ENCODE results near the gene SERPINA6. TPM values are rescaled to one million over a fixed set of nuclear protein-coding genes. Genes with fewer than 3 reads are reported as not detected.

Gene SERPINA6
- total RNA-seq, 2 experiments from 2014 or later = not detected

DNA sequence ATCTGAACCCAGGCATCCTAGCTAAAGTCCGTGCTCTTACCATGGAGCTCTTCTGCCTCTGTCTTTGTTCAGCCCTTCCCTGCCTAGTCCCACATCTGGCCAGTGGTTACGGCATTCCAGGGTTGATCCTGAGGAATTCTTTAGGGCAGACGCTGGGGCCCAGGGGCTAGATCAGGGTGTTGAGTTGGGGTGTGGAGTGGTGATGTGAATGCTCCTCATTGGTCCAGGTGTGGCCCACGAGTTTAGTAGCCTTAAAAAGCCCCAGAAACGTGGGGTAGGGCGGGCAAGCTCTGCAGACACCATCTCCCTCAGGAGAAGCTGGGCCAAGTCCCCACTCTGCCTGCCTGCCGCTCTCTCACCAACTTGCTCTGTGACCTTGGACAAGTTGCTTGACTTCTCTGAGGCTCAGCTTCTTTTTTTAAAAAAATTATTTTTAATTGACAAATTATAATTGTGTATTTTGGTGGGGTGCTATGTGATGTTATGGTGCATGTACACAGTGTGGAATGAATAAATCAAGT lies 9.0 kb upstream of the SERPINA6 start:
- POLR2A ChIA-PET = no interaction called here
- CTCF ChIA-PET = no interaction called here

DNA sequence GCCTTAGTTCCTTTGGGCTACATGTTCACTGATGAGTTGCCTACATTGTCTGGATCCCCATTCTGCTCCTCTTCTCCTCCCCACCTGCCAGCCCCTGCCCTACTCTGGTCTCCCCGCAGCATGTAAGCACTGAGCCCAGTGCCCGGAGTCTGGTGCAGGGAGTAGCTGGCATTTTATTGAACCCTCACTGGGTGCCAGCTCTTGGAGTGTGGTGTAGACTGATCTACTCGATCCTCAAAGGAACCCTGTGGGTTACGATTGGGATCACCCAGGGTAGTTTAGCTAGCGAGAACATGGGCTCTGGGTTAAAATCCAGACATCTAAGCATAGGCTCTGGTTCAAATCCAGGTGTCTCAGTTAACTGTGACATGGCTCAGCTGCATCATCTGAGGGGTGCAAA lies 8.3 kb upstream of the SERPINA6 start:
- ChIA-PET POLR2A (no interaction called here), CTCF (no interaction called here)

DNA sequence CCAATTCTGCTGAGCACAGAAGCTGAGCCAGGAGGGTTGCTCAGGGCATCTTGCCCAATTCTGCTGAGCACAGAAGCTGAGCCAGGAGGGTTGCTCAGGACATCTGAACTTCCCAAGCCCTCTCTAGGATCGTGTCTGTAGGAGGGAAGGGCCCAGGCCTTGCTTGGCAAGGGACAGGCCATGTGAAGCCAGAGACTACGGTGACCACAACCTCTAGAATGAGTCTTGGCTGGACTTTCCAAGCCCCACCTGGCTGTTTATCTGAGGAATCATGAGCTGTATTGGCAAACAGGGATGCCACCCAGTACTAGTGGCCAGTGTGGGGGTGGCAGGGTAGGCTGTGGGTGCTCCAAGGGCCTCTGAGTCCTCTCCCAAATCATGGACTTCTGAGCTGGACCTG lies 7.7 kb upstream of the SERPINA6 start:
- POLR2A ChIA-PET = no interaction called here
- CTCF ChIA-PET = no interaction called here

DNA sequence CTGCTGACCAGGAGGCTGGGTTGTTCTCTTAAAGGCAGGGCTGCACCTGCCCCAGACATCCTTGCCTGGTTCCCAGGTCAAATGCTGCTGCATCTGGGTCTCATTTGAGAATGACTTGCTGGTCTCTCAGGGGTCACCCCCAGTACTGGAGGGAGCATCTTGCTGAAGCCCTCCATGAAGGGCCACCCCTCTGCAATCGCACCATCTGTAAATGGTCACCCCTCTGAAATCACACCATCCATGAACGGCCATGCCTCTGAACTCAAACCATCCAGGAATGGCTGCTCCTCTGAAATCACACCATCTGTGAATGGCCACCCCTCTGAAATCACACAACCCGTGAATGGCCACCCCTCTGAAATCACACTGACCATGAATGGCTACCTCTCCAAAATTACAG lies 7.3 kb upstream of the SERPINA6 start:
- CTCF ChIA-PET = no interaction called here

DNA sequence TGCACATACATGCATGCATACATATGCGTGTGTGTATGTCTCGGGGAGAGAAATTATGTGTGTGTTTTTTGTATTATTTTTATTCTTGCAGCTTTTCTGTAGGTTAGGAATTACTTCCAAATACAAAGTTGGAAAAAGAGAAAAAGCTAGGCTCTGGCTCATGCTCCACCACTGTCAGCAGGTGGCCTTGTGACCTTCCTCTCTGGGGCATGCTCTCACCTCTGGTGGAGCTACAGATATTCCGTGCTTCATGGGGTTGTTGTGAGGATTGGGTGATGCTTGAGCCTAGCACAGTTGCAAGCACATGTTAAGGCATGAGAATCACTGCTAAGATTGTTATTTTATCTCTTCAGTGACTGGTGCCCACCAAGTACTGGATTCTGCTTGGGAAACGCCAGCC lies 6.7 kb upstream of the SERPINA6 start:
- ChIA-PET CTCF (no interaction called here), POLR2A (no interaction called here)

More for the DNA sequence above, 7.3 kb upstream of the SERPINA6 start:
- POLR2A ChIA-PET = no interaction called here

DNA sequence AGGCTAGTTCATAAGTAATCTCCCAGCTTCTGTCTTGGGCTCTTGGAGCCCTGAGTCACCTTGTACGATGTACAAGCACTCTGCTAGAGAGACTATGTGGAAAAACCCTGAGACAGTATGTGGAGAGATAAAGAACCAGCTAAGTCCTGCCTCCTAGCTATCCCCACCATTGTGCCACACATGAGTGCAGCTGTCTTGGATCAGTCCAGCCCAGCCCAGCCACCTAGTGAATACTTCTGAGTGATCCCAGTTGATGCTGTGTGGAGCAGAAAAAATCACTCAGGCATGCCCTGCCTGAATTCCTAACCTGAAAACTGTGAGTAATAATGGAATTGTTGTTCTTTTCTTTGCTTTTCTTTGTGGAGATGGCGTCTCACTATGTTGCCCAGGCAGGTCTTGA lies 5.1 kb upstream of the SERPINA6 start:
- CTCF ChIA-PET = no interaction called here
- POLR2A ChIA-PET = no interaction called here

DNA sequence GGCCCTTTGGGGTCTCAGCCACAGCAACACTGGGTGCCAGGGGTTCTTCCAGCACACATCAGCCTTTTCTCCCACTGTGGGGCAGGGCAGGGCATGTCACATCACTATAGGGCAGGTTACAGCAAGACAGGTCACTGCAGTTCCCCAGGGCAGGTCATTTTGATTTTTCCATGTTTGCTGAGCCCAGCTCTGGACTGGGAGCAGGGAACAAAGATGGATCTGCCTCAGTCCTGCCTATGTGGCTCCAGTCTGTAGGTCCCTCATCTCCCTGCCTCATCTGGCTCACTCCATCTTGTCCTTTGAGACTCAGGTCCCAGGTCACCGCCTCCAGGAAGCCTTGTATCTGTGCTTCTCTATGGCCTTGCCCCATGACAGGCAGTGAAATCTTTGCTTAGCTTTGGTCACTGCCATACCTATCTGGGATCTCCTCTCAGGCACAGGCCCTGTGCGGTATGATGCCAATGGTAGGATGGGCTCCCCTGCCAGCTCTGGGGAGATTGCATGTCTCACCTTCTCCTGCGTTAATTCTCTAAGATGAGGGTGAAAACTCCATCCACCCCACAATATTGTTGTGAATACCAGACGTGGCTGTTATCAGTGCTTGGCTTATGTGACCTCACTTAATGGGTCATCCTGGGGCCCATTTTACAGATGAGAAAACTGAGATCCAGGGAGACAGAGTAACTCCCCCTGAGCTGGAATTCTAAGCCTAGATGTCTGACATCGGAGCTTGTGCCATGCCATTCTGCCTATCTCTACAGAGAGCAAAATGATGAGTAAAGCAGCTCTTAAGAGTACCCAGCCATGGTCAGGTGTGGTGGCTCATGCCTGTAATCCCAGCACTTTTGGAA lies 1.5 kb downstream of the SERPINA6 start:
- POLR2A ChIA-PET = no interaction called here
- CTCF ChIA-PET = no interaction called here

DNA sequence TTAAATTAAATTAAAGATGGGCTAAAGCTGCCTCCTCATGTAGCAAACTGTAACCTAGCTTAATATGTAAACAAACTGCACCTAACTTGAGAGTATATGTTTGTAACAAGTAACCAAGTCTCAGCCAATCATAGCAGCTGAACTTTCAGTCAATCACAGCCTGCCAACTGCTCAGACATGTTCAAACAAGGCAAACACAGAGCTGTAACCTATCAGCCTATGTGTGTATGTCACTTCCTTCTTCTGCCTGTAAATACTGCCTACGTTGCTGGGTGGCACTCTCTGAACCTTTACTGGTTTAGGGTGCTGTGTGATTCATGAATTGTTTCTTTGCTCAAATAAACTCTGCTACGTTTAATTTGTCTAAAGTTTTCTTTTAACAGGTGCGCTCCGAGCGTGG lies 2.9 kb downstream of the SERPINA6 start:
- POLR2A ChIA-PET = no interaction called here
- CTCF ChIA-PET = no interaction called here

DNA sequence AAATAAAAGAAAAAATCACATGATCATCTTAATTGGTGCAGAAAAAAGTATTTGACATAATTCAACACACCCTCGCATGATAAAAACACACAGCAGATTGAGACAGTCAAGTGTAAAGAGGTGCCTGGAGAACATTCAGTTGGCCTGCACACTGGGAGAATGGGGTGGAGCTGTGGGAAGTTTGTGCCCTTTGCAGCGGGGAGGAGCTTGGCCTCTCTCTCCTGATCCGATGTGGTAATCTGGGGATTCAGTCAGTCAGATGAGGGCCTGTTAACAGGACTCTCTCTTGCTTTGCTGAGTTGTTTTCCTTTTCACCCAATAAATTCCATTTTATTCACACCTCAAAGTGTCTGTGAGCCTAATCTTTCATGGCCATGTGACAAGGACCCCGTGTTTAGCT lies 5.9 kb downstream of the SERPINA6 start:
- ChIA-PET CTCF (no interaction called here), POLR2A (no interaction called here)

DNA sequence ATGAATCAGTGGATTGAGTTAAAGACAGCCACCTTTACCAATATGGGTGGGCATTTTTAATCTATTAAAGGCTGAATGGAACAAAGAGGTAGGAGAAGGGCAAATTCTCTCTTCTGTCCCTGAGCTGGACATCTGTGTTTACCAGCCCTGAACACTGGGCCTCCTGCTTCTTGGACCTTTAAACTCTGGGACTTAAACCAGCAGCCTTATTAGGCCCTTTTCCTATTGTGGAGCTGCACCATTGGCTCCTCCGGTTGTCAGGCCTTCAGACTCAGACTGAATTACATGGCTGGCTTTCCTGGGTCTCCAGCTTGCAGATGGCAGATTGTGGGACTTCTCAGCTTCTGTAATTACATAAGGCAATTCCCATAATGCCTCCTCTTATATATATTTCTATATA lies 6.4 kb downstream of the SERPINA6 start:
- ChIA-PET POLR2A (no interaction called here), CTCF (interaction anchor here (0.5 kb wide), 1 partner anchor 32 kb away, joined by 3 read pairs; no protein-coding TSS in a partner anchor)

DNA sequence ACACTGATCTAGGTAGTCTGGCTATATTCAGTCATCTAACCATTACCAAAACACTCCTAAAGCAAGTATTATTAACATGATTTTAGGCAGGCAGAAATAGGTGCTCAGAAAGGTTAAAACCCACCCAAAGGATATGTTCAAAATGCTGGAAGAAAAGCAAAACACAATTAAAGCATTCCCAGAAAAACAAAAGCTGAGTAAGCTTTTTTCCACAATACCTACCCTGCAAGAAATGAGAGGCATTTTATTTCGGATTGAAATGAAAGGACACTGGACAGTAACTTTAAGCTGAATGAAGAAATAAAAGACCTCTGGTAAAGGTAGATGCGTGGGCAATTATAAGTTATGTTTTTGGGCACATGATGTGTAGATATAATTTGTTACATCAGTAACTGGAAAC lies 8.2 kb downstream of the SERPINA6 start:
- ChIA-PET CTCF (no interaction called here), POLR2A (no interaction called here)

DNA sequence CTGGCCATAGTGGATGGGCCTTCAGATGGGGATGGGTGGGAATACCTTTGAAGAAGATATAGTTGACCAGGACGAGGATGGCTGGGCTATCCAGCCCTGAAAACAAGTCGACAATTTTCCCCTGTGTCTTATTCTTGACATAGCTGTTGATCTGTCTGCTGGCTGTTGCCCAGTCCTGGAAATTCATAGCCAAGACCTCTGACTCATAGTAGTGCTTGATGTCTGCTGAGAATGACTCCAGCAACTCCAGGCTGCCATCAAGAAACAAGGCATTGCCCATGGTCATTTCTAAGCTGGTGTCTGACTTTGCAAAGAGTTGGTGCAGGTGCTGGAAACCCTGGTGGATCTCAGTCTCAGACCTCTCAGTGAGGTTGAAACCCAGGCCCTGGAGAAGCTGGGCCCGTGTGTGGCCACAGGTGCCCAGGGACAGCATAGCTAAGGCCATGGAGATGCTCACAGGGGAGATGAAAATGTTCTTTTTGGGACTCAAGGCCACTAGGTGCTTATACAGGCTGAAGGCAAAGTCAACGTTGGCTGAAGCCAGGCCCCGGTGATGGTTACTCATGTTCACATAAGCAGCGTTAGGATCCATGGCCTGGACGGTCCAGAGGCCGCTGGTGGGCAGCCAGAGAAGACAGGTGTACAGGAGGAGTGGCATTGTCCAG lies 9.0 kb downstream of the SERPINA6 start:
- ChIA-PET POLR2A (no interaction called here), CTCF (no interaction called here)

DNA sequence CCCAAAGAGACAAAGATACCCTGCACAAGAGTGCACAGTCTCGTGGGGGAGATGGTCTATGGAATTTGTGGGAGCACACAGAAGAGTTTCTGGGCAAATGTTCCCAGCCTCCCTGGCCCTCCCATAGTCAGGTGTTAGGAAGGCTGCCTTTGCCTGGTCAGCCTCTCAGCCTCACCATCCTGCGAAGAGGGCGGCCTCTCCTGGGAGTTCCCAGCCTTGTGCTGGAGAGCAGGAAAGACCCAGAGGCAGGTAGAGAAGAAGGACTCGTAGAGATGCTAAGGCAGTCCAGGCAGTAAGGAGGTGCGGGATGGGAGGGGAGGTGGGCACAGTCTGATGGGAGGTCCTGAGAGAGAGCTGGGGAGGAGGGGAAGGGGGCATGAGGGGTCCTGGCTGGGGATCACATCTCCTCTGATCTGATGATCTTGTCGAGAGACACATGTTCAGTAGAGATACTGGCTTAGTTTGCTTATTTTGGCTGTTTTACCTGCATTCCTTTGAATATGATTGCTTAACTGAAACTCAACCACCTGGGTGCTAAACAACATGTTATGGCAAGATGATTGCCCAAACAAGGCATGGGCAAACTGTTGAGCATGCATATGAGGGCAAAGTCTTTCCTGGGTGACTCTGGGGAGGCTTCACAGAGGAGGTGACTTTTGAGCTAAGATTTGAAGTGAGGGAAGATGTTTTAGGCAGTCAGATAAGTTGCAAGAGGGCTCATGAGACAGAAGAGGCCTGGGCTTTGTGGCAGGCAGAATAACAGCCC lies 10.5 kb downstream of the SERPINA6 start:
- CTCF ChIA-PET = no interaction called here
- POLR2A ChIA-PET = no interaction called here

DNA sequence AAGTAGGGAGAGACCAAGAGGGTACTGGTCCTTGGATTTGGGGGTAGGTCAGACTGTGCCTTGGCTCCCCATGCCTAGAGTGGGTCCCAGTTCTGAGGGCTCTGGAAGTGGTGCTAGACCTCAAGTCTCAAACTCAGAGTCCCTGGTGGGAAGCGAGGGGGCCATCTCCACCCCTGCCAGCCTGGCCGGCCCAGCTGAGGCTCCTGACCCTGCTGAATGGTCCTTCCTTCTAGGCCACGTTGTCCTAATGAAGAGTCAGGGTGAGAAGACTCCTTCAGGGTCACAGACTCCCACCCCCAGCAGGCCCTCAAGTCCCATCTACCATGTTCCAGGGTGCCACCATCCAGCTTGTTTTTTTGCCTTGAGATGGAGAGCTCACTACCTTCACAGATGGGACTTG lies 12.9 kb downstream of the SERPINA6 start:
- CTCF ChIA-PET = interaction anchor here (1.0 kb wide), 1 partner anchor 27 kb away, joined by 3 read pairs; no protein-coding TSS in a partner anchor
- POLR2A ChIA-PET = no interaction called here

DNA sequence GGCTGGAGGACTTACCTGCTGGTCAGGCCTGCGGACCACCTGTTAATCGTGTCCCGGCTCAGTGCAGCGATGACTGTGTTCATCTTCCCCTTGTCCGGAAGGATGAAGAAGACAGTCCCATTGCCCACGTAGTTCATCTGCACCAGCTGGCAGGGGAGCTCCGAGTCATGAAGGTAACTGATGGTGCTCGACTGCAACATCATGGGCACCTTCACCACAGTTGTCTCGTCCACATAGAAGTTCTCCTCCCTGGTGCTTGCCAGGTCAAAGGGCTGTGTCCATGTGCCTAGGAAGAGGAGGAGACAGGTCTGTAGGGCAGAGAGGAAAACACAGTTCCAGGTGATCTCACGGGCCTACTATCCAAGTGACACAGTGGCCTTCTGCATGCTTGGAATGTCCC lies 13.4 kb downstream of the SERPINA6 start:
- CTCF ChIA-PET = interaction anchor here (1.0 kb wide), 1 partner anchor 27 kb away, joined by 3 read pairs; no protein-coding TSS in a partner anchor

DNA sequence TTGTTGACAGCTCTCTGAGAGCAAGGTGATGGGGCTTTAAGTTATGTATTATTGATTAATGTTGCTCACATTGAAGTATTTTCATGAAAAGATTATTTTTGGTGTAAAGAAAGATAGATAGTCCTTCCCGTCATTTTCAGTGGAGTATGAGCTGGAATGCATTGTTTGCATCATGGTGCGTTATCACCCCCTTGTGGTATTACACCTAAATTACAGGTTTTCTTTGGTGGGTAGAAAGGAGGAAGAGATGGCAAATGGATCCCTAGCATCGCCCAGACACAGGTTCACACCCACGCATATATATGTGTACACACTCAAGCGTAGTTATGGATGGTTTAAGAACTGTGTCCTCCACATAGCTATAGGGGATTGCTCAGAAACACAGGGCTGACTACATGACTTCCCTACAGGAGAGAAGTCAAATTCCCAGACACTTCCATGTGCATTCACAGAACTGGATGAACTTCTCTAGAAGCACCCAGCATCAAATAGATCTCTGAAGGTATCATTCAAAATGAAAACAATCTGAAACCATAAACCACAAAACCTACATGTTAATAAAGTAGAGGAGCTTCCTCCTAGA lies 15.6 kb downstream of the SERPINA6 start:
- CTCF ChIA-PET = interaction anchor here (0.7 kb wide), 1 partner anchor 278 kb away, joined by 3 read pairs; no protein-coding TSS in a partner anchor

More for the DNA sequence above, 13.4 kb downstream of the SERPINA6 start:
- POLR2A ChIA-PET = no interaction called here

DNA sequence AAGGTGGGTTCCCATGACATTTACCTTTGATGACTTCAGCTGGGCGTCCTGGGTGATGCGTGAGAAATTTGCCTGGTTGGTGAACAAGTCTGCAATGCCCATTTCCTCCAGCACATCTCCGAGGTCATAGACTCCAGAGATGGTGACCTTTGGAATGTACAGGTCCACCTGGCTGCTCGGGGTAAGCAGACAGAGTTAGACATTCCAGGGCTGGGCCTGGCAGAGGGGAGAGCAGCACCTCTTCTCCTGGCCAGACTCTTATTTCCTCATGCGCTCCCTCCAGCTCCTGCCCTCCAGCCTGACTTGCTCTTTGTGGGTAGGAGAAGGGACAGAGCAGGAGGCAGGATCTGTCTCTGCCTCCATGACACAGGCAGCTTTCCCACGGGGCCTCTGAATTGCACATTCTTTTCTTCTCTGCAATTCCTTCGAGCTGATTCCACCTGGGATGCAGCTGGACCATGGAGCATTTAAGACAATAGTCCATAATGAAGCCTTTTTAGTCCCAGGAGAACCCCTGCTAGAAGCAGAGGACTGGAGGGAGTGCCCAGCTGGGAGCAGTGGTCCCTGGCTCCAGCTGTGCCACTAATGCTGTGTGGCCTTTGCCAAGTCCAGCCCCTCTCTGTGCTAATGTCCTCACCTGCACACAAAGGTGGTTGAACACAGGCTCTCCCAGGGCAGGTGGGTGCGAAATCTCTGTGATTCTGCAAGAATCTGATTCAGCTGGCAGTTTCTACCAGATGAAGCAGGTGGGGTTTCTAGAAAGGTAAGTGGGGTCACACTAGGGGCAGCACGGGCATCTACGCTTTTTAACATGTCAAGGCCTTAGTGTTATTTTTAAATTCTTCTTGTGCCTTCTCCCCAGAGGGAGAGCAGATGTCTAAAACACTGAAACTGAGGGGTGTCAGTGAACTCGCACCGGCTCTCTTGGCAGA lies 16.8 kb downstream of the SERPINA6 start:
- POLR2A ChIA-PET = no interaction called here
- CTCF ChIA-PET = no interaction called here

More for the DNA sequence above, 15.6 kb downstream of the SERPINA6 start:
- POLR2A ChIA-PET = no interaction called here

DNA sequence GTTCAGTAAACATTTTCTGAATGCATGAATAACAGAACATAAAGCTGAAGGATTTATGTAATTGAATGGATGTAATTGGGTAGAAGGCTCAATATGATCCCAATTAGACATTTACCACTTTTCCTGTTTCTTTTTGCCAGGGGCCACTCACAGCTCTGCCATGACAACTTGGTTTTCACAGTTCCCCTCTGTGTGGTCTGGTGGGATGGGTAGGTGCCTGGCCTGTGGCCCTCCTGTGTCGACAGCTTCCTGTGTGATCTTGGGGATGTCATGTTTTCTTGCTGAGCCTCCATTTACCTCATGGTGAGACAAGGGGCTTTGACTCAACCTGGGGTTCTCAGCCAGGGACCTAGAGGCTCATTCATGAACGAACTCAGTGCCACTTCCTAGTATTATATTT lies 17.5 kb downstream of the SERPINA6 start:
- ChIA-PET POLR2A (no interaction called here), CTCF (interaction anchor here (0.6 kb wide), 1 partner anchor 105 kb away, joined by 4 read pairs; no protein-coding TSS in a partner anchor)

DNA sequence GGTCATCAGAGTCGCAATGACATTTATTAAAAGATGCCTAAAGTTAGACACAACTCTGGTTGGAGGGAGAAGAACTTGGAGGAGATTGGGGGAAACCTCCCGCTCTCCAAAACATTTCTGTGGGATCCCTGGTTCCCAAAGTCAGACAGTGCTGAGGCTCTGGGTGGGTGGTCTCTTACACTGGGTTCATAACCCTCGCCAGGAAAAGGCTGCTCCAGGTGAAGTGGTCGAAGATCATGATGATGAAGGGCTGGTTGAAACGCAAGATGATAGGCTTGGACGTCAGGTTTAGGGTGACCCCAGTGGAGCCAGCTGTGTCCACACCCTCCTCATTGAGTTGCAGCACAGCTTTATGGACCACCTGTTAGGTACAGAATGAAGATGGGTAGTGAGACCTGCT lies 18.9 kb downstream of the SERPINA6 start:
- ChIA-PET POLR2A (no interaction called here), CTCF (no interaction called here)

Measured in activated CD8-positive, alpha-beta memory T cell treated with anti-CD3 and anti-CD28 coated beads for 36 hours (primary cell).